Gastrocnemius medialis (tissue), 4 donors: ENCODE data around the gene HMGCS2.

Experiments
- POLR2A ChIP-seq, 2 donors: fragments of 450-650 bp; IDR thresholded peaks; one replicate each; pipeline ENCODE4 v1.6.1; 2017; ENCODE audit warnings: antibody characterized with exemption in 2 of 2, mild to moderate bottlenecking in 2 of 2, moderate library complexity in 2 of 2
- TF ChIP-seq, protein P1 (sequence below), 5 experiments: fragments of 450-650 bp in 3 of 5; fragments of 200-600 bp in 2 of 5; sonication (generic) in 2 of 5; IDR thresholded peaks in 4 of 5; conservative IDR thresholded peaks in 1 of 5; 1 replicate in 4 of 5; 2 replicates in 1 of 5; pipeline ENCODE4 v1.5.1; 2016 to 2019; ENCODE audit warnings: antibody characterized with exemption in 5 of 5, mild to moderate bottlenecking in 3 of 5, moderate library complexity in 3 of 5

DNA sequence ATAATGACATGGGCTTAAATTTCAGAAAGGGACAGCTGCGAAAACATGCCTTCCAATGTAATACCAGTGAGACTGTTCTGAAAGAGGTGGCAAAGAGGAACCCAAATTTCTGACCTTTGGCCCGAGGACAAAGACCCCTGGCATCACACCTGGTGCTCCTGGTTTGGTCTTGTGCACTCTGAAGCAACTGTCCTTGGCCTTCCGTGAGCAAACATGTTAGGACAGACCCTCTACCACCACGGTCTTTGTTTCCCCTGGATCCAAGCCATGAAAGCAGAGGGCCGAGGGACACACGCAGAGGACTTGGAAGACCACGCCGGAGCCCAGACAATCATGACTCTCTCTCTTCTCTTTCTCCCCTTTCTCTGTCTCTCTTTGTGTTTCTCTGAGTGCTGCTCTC lies 36.5 kb upstream of the HMGCS2 start:
- TF ChIP-seq POLR2A (IDR thresholded peaks at IDR 0.05), result no peak
- TF ChIP-seq, protein P1, sequence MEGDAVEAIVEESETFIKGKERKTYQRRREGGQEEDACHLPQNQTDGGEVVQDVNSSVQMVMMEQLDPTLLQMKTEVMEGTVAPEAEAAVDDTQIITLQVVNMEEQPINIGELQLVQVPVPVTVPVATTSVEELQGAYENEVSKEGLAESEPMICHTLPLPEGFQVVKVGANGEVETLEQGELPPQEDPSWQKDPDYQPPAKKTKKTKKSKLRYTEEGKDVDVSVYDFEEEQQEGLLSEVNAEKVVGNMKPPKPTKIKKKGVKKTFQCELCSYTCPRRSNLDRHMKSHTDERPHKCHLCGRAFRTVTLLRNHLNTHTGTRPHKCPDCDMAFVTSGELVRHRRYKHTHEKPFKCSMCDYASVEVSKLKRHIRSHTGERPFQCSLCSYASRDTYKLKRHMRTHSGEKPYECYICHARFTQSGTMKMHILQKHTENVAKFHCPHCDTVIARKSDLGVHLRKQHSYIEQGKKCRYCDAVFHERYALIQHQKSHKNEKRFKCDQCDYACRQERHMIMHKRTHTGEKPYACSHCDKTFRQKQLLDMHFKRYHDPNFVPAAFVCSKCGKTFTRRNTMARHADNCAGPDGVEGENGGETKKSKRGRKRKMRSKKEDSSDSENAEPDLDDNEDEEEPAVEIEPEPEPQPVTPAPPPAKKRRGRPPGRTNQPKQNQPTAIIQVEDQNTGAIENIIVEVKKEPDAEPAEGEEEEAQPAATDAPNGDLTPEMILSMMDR (IDR thresholded peaks at IDR 0.05 in 4 of 5, conservative IDR thresholded peaks at IDR 0.05 in 1 of 5), result no peak
